Esophagus muscularis mucosa (tissue), 4 donors: ENCODE measurements around the gene PIK3C2G. TPM values are rescaled to one million over a fixed set of nuclear protein-coding genes. Genes with fewer than 3 reads are reported as not detected.
"Not testable (repeated sequence)": the region's sequence is repeated elsewhere in the genome, so short reads cannot be mapped to it uniquely, and the experiment has no call there.

Source experiments
- DNase-seq: peaks from one replicate; pipeline ENCODE4 v3.0.0-alpha.2; 2017; ENCODE audit errors: extremely low spot score
- H3K27ac ChIP-seq, 4 donors: fragments of 200-600 bp; sonication (generic); replicated peaks in 1 of 4; 1 replicate in 3 of 4; 2 replicates in 1 of 4; pipeline ENCODE4 v1.5.1; 2016 to 2019; ENCODE audit warnings: mild to moderate bottlenecking in 1 of 4
- H3K27me3 ChIP-seq, 4 donors: fragments of 200-600 bp; sonication (generic); one replicate each; pipeline versions ENCODE4 v1.5.1 to v1.6.0; 2016 to 2019
- H3K36me3 ChIP-seq, 4 donors: fragments of 200-600 bp; sonication (generic); one replicate each; pipeline ENCODE4 v1.5.1; 2016 to 2019
- H3K4me1 ChIP-seq, 4 donors: fragments of 200-600 bp; sonication (generic); one replicate each; pipeline ENCODE4 v1.5.1; 2016 to 2019
- H3K4me3 ChIP-seq, 4 donors: fragments of 200-600 bp; sonication (generic); 1 replicate in 2 of 4; 2 replicates in 2 of 4; pipeline ENCODE4 v1.5.1; 2016 to 2019; ENCODE audit warnings: mild to moderate bottlenecking in 4 of 4, moderate library complexity in 1 of 4
- H3K9me3 ChIP-seq, 4 donors: fragments of 200-600 bp; sonication (generic); 1 replicate in 3 of 4; 2 replicates in 1 of 4; pipeline ENCODE4 v1.5.1; 2016 to 2019
- EP300 ChIP-seq: sonication (generic); formaldehyde crosslinking; IDR thresholded peaks from one replicate; pipeline ENCODE4 v1.6.1; 2017; ENCODE audit warnings: antibody characterized with exemption
- POLR2A ChIP-seq: fragments of 450-650 bp; IDR thresholded peaks from one replicate; pipeline ENCODE4 v1.6.1; 2017; ENCODE audit warnings: antibody characterized with exemption, moderate library complexity, mild to moderate bottlenecking, low read depth
- POLR2AphosphoS5 ChIP-seq, 2 donors: sonication (generic); formaldehyde crosslinking; IDR thresholded peaks; one replicate each; pipeline ENCODE4 v1.6.1; 2017; ENCODE audit warnings: antibody characterized with exemption in 2 of 2
- WGBS: methylation state at CpG from one replicate; pipeline ENCODE4 v1.1.5; 2018; 5-methylcytosine and 5-hydroxymethylcytosine counted together
- intact Hi-C: fragments of 100-400 bp; cut with DNase I; formaldehyde crosslinking; loops from one replicate; pipeline ENCODE4 v1.15.1; 2023
- total RNA-seq, 4 donors: library from RNA; depleted of rRNA; stranded (reverse); fragments of >200 nt; gene quantifications; one replicate each; pipeline versions ENCODE4 v1.1.0 to v1.2.1, GENCODE V29; 2016
- TF ChIP-seq, protein P1 (sequence below), 3 experiments: fragments of 200-600 bp in 2 of 3; fragments of 450-650 bp in 1 of 3; sonication (generic) in 2 of 3; IDR thresholded peaks; one replicate each; pipeline ENCODE4 v1.5.1; 2017 to 2019; ENCODE audit warnings: antibody characterized with exemption in 3 of 3, mild to moderate bottlenecking in 2 of 3, moderate library complexity in 1 of 3

The PIK3C2G gene
- total RNA-seq, 4 donors from 2014 or later: 0.06 to 1.2 (median 0.61) TPM

GRCh38 chr12:18681818-18682217 is 420.5 kb downstream of the PIK3C2G start:
- TF ChIP-seq POLR2A (no peak), POLR2AphosphoS5 (IDR thresholded peaks at IDR 0.05) (no peak), EP300 (no peak)
- TF ChIP-seq, protein P1, sequence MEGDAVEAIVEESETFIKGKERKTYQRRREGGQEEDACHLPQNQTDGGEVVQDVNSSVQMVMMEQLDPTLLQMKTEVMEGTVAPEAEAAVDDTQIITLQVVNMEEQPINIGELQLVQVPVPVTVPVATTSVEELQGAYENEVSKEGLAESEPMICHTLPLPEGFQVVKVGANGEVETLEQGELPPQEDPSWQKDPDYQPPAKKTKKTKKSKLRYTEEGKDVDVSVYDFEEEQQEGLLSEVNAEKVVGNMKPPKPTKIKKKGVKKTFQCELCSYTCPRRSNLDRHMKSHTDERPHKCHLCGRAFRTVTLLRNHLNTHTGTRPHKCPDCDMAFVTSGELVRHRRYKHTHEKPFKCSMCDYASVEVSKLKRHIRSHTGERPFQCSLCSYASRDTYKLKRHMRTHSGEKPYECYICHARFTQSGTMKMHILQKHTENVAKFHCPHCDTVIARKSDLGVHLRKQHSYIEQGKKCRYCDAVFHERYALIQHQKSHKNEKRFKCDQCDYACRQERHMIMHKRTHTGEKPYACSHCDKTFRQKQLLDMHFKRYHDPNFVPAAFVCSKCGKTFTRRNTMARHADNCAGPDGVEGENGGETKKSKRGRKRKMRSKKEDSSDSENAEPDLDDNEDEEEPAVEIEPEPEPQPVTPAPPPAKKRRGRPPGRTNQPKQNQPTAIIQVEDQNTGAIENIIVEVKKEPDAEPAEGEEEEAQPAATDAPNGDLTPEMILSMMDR (IDR thresholded peaks at IDR 0.05): no peak
- no peak for DNase-seq
- intact Hi-C loops: no loop called here
- peaks cover 0 to 7% (median 0%) of the 10 kb centered on the region in 4 donors for H3K4me1 ChIP-seq
- H3K36me3 ChIP-seq: no peaks in the 10 kb centered on the region
- no peaks in the 10 kb centered on the region for H3K9me3 ChIP-seq
- 87% methylated on average over 3 of the region's 3 CpGs for whole genome bisulfite sequencing
- no peaks in the 10 kb centered on the region for H3K27me3 ChIP-seq
- no peak overlapping the region for H3K4me3 ChIP-seq
- no peak overlapping the region for H3K27ac ChIP-seq

DNA sequence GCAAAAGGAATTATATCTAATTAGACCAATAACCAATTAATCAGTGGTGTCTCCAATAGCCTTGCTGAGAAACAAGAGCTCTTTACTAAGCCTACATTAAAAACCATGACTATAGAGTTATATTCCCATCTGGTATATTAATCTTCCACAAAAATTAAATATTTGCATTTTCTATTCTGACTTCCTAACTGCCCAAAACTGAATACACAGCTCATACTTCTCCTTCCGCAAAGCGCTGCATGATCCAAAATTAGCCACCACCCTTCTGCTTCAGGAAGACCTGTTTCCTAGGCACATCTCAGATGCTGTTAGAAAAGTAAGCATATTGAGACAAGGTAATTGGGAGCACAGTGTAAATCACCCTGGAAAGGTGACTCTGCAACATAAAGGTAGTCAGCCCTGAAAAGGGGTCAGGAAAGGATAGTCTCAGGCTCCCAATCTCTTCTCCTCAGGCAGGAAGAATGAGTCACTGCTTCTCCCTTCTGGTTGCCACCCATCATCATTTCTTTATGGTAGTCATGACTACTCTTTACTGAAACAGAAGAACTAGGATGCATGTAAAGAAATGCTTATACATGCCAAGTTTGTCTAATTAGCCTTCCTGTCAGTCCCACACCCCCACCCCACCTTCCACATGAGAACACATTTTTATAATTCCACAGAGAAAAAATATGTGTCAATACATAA is 422.2 kb downstream of the PIK3C2G start:
- DNase-seq: no peak
- no peak overlapping the region for H3K27ac ChIP-seq
- H3K4me3 ChIP-seq: no peak overlapping the region
- no peaks in the 10 kb centered on the region for H3K4me1 ChIP-seq
- 90% methylated on average over 2 of the region's 2 CpGs for whole genome bisulfite sequencing
- TF ChIP-seq EP300: no peak
- TF ChIP-seq, protein P1 (IDR thresholded peaks at IDR 0.05): no peak
- TF ChIP-seq POLR2AphosphoS5 (IDR thresholded peaks at IDR 0.05): no peak
- TF ChIP-seq POLR2A: no peak
- no peaks in the 10 kb centered on the region for H3K27me3 ChIP-seq
- H3K36me3 ChIP-seq: no peaks in the 10 kb centered on the region
- no peaks in the 10 kb centered on the region for H3K9me3 ChIP-seq
- intact Hi-C loops: no loop called here

DNA sequence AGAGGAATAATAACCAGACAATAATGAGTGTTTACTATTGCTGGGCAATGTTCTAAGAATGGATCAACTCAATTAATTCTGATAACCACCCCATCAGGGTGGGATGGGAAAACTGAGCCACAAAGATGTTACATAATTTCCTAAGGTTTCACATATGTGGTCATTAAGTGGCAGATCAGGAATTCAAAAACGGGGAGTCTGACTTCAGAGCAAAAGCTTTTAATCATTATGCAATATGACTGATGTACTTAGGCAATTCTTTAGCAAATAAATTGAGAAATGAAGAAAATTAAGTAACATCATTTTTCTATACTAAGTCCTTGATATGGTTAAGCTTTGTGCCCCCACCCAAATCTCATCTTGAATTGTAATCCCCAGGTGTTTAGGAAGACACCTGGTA is 423.1 kb downstream of the PIK3C2G start:
- 60% methylated on average over 1 of the region's 1 CpG for WGBS
- H3K27me3 ChIP-seq: no peaks in the 10 kb centered on the region
- H3K4me1 ChIP-seq: no peaks in the 10 kb centered on the region
- TF ChIP-seq, protein P1 (IDR thresholded peaks at IDR 0.05): no peak
- TF ChIP-seq EP300 (no peak), POLR2A (no peak), POLR2AphosphoS5 (IDR thresholded peaks at IDR 0.05) (no peak)
- H3K9me3 ChIP-seq: no peaks in the 10 kb centered on the region
- intact Hi-C loops: no loop called here
- no peak overlapping the region for H3K27ac ChIP-seq
- no peak for DNase-seq
- no peaks in the 10 kb centered on the region for H3K36me3 ChIP-seq
- no peak overlapping the region for H3K4me3 ChIP-seq

DNA sequence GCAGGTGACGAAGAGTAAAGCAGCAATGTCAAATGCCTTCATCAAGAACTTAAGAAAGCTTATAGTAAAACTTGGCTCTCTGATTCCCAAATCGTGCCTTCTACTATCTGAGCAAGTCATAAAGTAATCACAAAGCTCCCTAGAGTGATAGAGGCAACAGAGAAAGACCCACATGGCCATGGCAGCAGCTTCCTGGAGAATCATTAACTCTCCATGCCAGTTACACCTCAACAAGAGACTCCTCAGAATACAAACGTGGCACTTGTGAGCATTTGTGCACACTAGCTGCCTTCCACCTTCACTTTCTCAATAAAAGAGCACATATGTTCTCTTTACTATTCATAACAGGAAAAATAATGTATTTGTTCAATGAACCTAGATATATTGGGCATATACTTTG is 428.5 kb downstream of the PIK3C2G start:
- no peaks in the 10 kb centered on the region for H3K36me3 ChIP-seq
- H3K4me3 ChIP-seq: no peak overlapping the region
- no peak overlapping the region for H3K27ac ChIP-seq
- intact Hi-C loops: no loop called here
- no peaks in the 10 kb centered on the region for H3K9me3 ChIP-seq
- no peak for DNase-seq
- WGBS: 93% methylated on average over 3 of the region's 3 CpGs
- H3K4me1 ChIP-seq: peaks cover 0 to 10% (median 0%) of the 10 kb centered on the region in 4 donors
- TF ChIP-seq POLR2A (no peak), POLR2AphosphoS5 (IDR thresholded peaks at IDR 0.05) (no peak), EP300 (no peak)
- TF ChIP-seq, protein P1 (IDR thresholded peaks at IDR 0.05): no peak
- no peaks in the 10 kb centered on the region for H3K27me3 ChIP-seq

DNA sequence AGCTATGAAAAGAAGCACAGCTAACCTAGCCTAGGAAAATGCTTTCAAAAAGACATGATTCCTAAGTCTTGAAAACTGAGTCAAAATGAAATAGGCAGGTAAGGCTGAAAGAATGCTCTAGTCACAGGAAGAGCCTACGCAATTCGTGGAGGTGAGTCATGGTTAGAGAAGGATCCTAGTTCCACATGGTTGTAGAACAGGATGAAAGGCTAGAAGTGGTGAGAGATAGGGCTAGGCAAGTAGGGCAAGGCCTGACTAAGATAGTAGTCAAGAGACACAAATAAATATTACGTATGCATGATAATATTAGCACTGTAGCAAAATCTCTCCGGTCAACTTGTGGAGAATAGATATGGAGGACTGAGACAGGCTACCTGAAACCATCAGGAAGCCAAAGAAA is 429.3 kb downstream of the PIK3C2G start:
- intact Hi-C loops: no loop called here
- Histone ChIP-seq H3K27ac (no peak overlapping the region), H3K36me3 (no peaks in the 10 kb centered on the region), H3K4me3 (no peak overlapping the region), H3K4me1 (peaks cover 0 to 10% (median 0%) of the 10 kb centered on the region in 4 donors), H3K27me3 (no peaks in the 10 kb centered on the region), H3K9me3 (no peaks in the 10 kb centered on the region)
- no peak for DNase-seq
- WGBS: 90% methylated on average over 4 of the region's 4 CpGs
- TF ChIP-seq EP300: no peak
- TF ChIP-seq POLR2A: no peak
- TF ChIP-seq, protein P1 (IDR thresholded peaks at IDR 0.05): no peak
- TF ChIP-seq POLR2AphosphoS5 (IDR thresholded peaks at IDR 0.05): no peak

DNA sequence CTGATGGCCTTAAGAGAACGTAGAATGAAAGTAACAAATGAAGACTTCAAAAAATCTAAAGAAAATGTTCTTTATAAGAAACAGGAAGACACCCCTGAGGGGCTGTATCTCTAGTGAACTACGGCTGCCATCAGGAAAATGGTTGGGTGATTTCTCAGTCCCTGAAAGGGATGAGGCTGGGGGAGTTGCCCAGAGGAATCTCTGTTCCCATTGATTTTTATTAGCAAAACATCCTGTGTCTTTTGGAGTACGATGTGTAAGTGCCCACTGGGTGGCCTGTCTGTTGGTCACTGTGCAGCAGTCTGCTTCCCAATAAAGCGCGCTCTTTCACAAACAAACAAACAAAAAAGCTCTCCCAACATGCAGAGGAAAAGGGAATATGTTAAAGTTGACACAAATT is 432.7 kb downstream of the PIK3C2G start:
- H3K4me1 ChIP-seq, H3K4me3 ChIP-seq, H3K27me3 ChIP-seq, DNase-seq, H3K36me3 ChIP-seq, intact Hi-C loops, H3K9me3 ChIP-seq, H3K27ac ChIP-seq: not testable (repeated sequence)
- WGBS: 91% methylated on average over 5 of the region's 5 CpGs
